ENCODE data around the gene LAMC1. TPM values are rescaled to one million over a fixed set of nuclear protein-coding genes. Genes with fewer than 3 reads are reported as not detected.

Gene LAMC1
- polyA plus RNA-seq, 2 donors: 7.0 to 17.6 TPM

DNA sequence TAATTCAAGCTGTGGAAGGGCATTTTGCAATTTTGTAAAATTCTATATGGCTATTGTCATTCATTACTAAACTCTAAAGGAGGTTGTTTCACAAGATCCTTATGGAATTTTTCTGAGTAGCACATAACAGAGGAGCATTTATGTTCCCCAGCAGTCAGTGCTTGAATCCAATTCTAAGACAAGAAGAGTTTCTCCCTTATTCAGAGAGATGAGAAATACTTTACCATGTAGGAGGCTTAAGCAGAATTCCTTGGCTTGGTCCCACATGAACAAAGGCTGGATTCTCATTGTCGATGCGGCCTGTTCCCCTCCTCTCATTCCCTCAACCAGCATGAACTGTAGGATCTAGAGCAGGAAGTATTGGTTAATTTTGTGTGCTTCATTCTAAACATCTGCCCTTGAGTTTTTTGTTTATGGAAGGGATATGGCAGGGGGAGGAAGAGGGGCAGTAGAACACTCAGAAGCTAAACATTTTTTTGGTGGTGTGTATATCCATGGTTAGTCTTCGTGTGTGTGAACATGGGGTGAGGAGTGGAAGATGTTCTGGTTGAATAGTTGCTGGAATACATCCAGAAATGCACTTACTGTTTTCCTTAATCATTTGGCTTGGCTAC, 74.3 kb downstream of the LAMC1 start:
- Histone ChIP-seq H3K9me3 (ENCODE audit: control insufficient read depth in 2 of 2, insufficient read depth in 1 of 2, low read depth in 1 of 2, low read length in 1 of 2) (no peaks in the 10 kb centered on the region), H3K4me3 (ENCODE audit: low read depth in 1 of 2, low read length in 2 of 2) (no peak overlapping the region), H3K27ac (ENCODE audit: low read depth in 2 of 2, low read length in 1 of 2) (peak overlapping the region in 1 of 2 donors; percentile 25), H3K36me3 (ENCODE audit: control insufficient read depth in 2 of 2, insufficient read depth in 2 of 2, low read length in 1 of 2) (no peaks in the 10 kb centered on the region), H3K4me1 (ENCODE audit: control insufficient read depth in 2 of 2, insufficient read depth in 2 of 2, low read length in 1 of 2) (peaks cover 0 to 2% of the 10 kb centered on the region in 2 donors), H3K27me3 (ENCODE audit: control insufficient read depth in 1 of 2, insufficient read depth in 2 of 2, low read length in 2 of 2) (no peaks in the 10 kb centered on the region)
- WGBS, 2 donors: 50 to 51% methylated on average over 3 of the region's 3 CpGs

DNA sequence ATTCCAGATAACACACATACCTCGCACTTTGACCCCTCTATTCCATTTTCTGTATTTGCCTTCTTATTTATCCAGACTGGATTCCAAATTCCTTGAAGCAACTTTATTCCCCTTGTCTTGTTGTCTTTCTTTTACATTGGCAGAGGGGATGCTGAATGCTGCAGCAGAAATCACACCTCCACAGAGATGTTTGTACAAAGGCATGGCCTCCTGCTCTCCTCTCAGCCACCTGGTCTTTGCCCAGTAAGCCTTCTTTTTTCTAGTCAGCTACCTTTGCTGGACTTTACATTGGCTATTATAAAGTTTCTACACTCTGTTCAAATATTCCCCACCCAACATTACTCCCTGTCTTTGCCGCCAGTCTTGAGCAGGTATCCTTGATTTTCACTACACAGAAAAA, 75.1 kb downstream of the LAMC1 start:
- Histone ChIP-seq H3K27me3 (ENCODE audit: control insufficient read depth in 1 of 2, insufficient read depth in 2 of 2, low read length in 2 of 2) (no peaks in the 10 kb centered on the region), H3K36me3 (ENCODE audit: control insufficient read depth in 2 of 2, insufficient read depth in 2 of 2, low read length in 1 of 2) (peaks cover under 1 to 3% of the 10 kb centered on the region in 2 donors), H3K27ac (ENCODE audit: low read depth in 2 of 2, low read length in 1 of 2) (no peak overlapping the region), H3K4me3 (ENCODE audit: low read depth in 1 of 2, low read length in 2 of 2) (no peak overlapping the region), H3K4me1 (ENCODE audit: control insufficient read depth in 2 of 2, insufficient read depth in 2 of 2, low read length in 1 of 2) (peaks cover 2 to 3% of the 10 kb centered on the region in 2 donors), H3K9me3 (ENCODE audit: control insufficient read depth in 2 of 2, insufficient read depth in 1 of 2, low read depth in 1 of 2, low read length in 1 of 2) (no peaks in the 10 kb centered on the region)
- 84 to 92% methylated on average over 2 of the region's 2 CpGs for WGBS, 2 donors

GRCh38 chr1:183100361-183100974, 77.2 kb downstream of the LAMC1 start:
- Histone ChIP-seq H3K27me3 (ENCODE audit: control insufficient read depth in 1 of 2, insufficient read depth in 2 of 2, low read length in 2 of 2) (no peaks in the 10 kb centered on the region), H3K27ac (ENCODE audit: low read depth in 2 of 2, low read length in 1 of 2) (no peak overlapping the region), H3K4me3 (ENCODE audit: low read depth in 1 of 2, low read length in 2 of 2) (no peak overlapping the region), H3K36me3 (ENCODE audit: control insufficient read depth in 2 of 2, insufficient read depth in 2 of 2, low read length in 1 of 2) (peaks cover 3 to 4% of the 10 kb centered on the region in 2 donors), H3K4me1 (ENCODE audit: control insufficient read depth in 2 of 2, insufficient read depth in 2 of 2, low read length in 1 of 2) (peaks cover 5% of the 10 kb centered on the region in 2 donors), H3K9me3 (ENCODE audit: control insufficient read depth in 2 of 2, insufficient read depth in 1 of 2, low read depth in 1 of 2, low read length in 1 of 2) (no peaks in the 10 kb centered on the region)
- WGBS, 2 donors: 81 to 97% methylated on average over 4 of the region's 4 CpGs

- peaks cover 3 to 4% of the 10 kb centered on the region in 2 donors for H3K36me3 ChIP-seq (ENCODE audit: control insufficient read depth in 2 of 2, insufficient read depth in 2 of 2, low read length in 1 of 2)
- peaks cover 5% of the 10 kb centered on the region in 2 donors for H3K4me1 ChIP-seq (ENCODE audit: control insufficient read depth in 2 of 2, insufficient read depth in 2 of 2, low read length in 1 of 2)
- H3K27ac ChIP-seq (ENCODE audit: low read depth in 2 of 2, low read length in 1 of 2): no peak overlapping the region
- H3K4me3 ChIP-seq (ENCODE audit: low read depth in 1 of 2, low read length in 2 of 2): no peak overlapping the region
- 80 to 87% methylated on average over 4 of the region's 4 CpGs for WGBS, 2 donors
- H3K9me3 ChIP-seq (ENCODE audit: control insufficient read depth in 2 of 2, insufficient read depth in 1 of 2, low read depth in 1 of 2, low read length in 1 of 2): no peaks in the 10 kb centered on the region
- H3K27me3 ChIP-seq (ENCODE audit: control insufficient read depth in 1 of 2, insufficient read depth in 2 of 2, low read length in 2 of 2): no peaks in the 10 kb centered on the region
Measured at GRCh38 chr1:183101081-183101480, 77.9 kb downstream of the LAMC1 start.

DNA sequence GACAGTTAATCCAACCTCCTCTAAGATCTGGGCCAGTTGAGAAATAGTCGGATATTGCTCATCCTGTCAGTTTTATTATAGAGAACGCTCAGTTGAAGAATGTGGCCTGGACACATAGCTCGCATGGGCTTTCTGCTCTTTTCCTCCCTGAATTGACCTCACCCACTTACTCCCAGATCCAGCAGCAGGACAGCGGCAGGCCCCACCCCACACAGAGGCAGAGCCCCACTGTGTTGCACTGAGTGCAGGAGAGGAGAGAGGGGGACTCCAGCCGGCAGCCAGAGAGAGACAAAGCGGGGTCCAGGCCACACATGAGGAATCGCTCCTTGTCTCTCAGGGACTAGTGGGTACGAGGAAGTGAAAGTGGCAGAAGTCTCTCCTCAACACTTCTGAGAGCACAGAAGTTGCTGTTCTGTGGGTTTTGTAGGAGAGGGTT, 78.6 kb downstream of the LAMC1 start:
- 63 to 72% methylated on average over 8 of the region's 8 CpGs for WGBS, 2 donors
- no peak overlapping the region for H3K27ac ChIP-seq (ENCODE audit: low read depth in 2 of 2, low read length in 1 of 2)
- peaks cover 3 to 4% of the 10 kb centered on the region in 2 donors for H3K36me3 ChIP-seq (ENCODE audit: control insufficient read depth in 2 of 2, insufficient read depth in 2 of 2, low read length in 1 of 2)
- peaks cover 5% of the 10 kb centered on the region in 2 donors for H3K4me1 ChIP-seq (ENCODE audit: control insufficient read depth in 2 of 2, insufficient read depth in 2 of 2, low read length in 1 of 2)
- H3K27me3 ChIP-seq (ENCODE audit: control insufficient read depth in 1 of 2, insufficient read depth in 2 of 2, low read length in 2 of 2): no peaks in the 10 kb centered on the region
- H3K4me3 ChIP-seq (ENCODE audit: low read depth in 1 of 2, low read length in 2 of 2): no peak overlapping the region
- H3K9me3 ChIP-seq (ENCODE audit: control insufficient read depth in 2 of 2, insufficient read depth in 1 of 2, low read depth in 1 of 2, low read length in 1 of 2): no peaks in the 10 kb centered on the region

GRCh38 chr1:183103147-183103546, 79.9 kb downstream of the LAMC1 start:
- 90% methylated on average over 11 of the region's 11 CpGs for WGBS, 2 donors
- peaks cover 3 to 4% of the 10 kb centered on the region in 2 donors for H3K36me3 ChIP-seq (ENCODE audit: control insufficient read depth in 2 of 2, insufficient read depth in 2 of 2, low read length in 1 of 2)
- H3K4me1 ChIP-seq (ENCODE audit: control insufficient read depth in 2 of 2, insufficient read depth in 2 of 2, low read length in 1 of 2): peaks cover 5% of the 10 kb centered on the region in 2 donors
- no peaks in the 10 kb centered on the region for H3K27me3 ChIP-seq (ENCODE audit: control insufficient read depth in 1 of 2, insufficient read depth in 2 of 2, low read length in 2 of 2)
- no peak overlapping the region for H3K4me3 ChIP-seq (ENCODE audit: low read depth in 1 of 2, low read length in 2 of 2)
- no peak overlapping the region for H3K27ac ChIP-seq (ENCODE audit: low read depth in 2 of 2, low read length in 1 of 2)
- no peaks in the 10 kb centered on the region for H3K9me3 ChIP-seq (ENCODE audit: control insufficient read depth in 2 of 2, insufficient read depth in 1 of 2, low read depth in 1 of 2, low read length in 1 of 2)

- no peak overlapping the region for H3K4me3 ChIP-seq (ENCODE audit: low read depth in 1 of 2, low read length in 2 of 2)
- no peak overlapping the region for H3K27ac ChIP-seq (ENCODE audit: low read depth in 2 of 2, low read length in 1 of 2)
- peaks cover 4% of the 10 kb centered on the region in 2 donors for H3K36me3 ChIP-seq (ENCODE audit: control insufficient read depth in 2 of 2, insufficient read depth in 2 of 2, low read length in 1 of 2)
- peaks cover 5% of the 10 kb centered on the region in 2 donors for H3K4me1 ChIP-seq (ENCODE audit: control insufficient read depth in 2 of 2, insufficient read depth in 2 of 2, low read length in 1 of 2)
- 73 to 75% methylated on average over 4 of the region's 4 CpGs for WGBS, 2 donors
- H3K27me3 ChIP-seq (ENCODE audit: control insufficient read depth in 1 of 2, insufficient read depth in 2 of 2, low read length in 2 of 2): no peaks in the 10 kb centered on the region
- H3K9me3 ChIP-seq (ENCODE audit: control insufficient read depth in 2 of 2, insufficient read depth in 1 of 2, low read depth in 1 of 2, low read length in 1 of 2): no peaks in the 10 kb centered on the region
Measured at GRCh38 chr1:183103577-183103976, 80.4 kb downstream of the LAMC1 start.

DNA sequence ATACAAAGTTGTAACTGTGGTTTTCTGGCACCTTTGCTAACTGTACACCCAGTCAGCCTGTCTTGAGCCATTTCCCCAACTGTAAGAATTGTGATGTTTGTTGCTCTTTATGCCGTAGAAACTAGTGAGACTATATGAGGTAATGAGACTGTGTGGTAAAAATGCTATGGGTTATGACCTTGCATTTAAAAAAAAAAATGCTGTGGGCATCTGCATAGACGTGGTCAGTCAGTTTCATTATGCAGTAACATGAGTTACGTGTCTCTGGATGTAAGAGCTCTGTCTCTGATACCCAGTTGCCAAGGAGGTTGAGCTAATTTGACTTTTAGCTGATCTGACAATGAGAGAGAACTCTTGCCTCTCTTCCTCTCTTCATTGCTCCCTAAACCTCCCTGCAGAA, 82.2 kb downstream of the LAMC1 start:
- peaks cover 5% of the 10 kb centered on the region in 2 donors for H3K4me1 ChIP-seq (ENCODE audit: control insufficient read depth in 2 of 2, insufficient read depth in 2 of 2, low read length in 1 of 2)
- H3K36me3 ChIP-seq (ENCODE audit: control insufficient read depth in 2 of 2, insufficient read depth in 2 of 2, low read length in 1 of 2): peaks cover 4% of the 10 kb centered on the region in 2 donors
- no peaks in the 10 kb centered on the region for H3K27me3 ChIP-seq (ENCODE audit: control insufficient read depth in 1 of 2, insufficient read depth in 2 of 2, low read length in 2 of 2)
- H3K4me3 ChIP-seq (ENCODE audit: low read depth in 1 of 2, low read length in 2 of 2): no peak overlapping the region
- H3K27ac ChIP-seq (ENCODE audit: low read depth in 2 of 2, low read length in 1 of 2): no peak overlapping the region
- no peaks in the 10 kb centered on the region for H3K9me3 ChIP-seq (ENCODE audit: control insufficient read depth in 2 of 2, insufficient read depth in 1 of 2, low read depth in 1 of 2, low read length in 1 of 2)
- WGBS, 2 donors: 62 to 68% methylated on average over 3 of the region's 3 CpGs

DNA sequence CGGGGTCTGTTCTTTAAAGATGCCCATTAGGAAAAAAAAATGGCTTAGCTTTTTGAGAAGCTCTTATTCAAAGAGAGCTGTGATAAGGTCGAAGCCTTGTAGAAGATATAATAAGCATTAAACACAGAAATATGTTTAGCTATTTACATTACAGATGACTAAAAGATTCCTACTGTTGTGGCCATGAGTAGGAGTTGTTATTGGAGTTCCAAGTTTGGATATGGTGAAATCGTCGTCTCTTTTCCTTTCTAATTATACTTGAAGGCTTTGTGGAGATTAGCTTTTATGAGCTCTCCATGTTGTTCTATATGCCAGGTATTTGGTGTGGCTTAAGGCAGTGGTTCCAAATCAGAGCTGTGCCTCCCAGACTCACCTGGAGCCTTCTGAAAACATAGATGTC, 82.9 kb downstream of the LAMC1 start:
- peaks cover 4% of the 10 kb centered on the region in 2 donors for H3K36me3 ChIP-seq (ENCODE audit: control insufficient read depth in 2 of 2, insufficient read depth in 2 of 2, low read length in 1 of 2)
- 52 to 63% methylated on average over 4 of the region's 4 CpGs for WGBS, 2 donors
- no peaks in the 10 kb centered on the region for H3K27me3 ChIP-seq (ENCODE audit: control insufficient read depth in 1 of 2, insufficient read depth in 2 of 2, low read length in 2 of 2)
- H3K4me1 ChIP-seq (ENCODE audit: control insufficient read depth in 2 of 2, insufficient read depth in 2 of 2, low read length in 1 of 2): peaks cover 5% of the 10 kb centered on the region in 2 donors
- H3K27ac ChIP-seq (ENCODE audit: low read depth in 2 of 2, low read length in 1 of 2): no peak overlapping the region
- H3K4me3 ChIP-seq (ENCODE audit: low read depth in 1 of 2, low read length in 2 of 2): no peak overlapping the region
- no peaks in the 10 kb centered on the region for H3K9me3 ChIP-seq (ENCODE audit: control insufficient read depth in 2 of 2, insufficient read depth in 1 of 2, low read depth in 1 of 2, low read length in 1 of 2)

DNA sequence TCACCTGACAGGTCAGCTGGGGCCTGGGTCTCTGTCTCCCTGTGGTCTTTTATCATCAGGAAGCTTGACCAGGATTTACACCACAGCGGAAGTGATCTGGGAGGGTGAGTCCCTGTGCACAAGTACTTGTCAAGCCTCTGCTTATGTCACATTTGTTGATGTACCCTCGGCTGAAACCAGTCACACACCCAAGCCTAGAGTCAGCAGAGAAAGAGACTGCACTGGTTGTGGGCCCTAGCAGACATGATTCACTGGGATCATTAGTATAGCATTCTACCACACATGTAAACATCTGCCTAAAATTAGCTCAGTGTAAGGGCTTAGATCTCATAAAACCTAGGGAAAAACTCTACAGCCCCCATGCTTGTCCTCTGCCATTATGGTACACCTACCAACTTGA, 83.5 kb downstream of the LAMC1 start:
- no peak overlapping the region for H3K4me3 ChIP-seq (ENCODE audit: low read depth in 1 of 2, low read length in 2 of 2)
- WGBS, 2 donors: 79 to 82% methylated on average over 2 of the region's 2 CpGs

More for the DNA sequence above, 83.5 kb downstream of the LAMC1 start:
- peaks cover 4% of the 10 kb centered on the region in 2 donors for H3K36me3 ChIP-seq (ENCODE audit: control insufficient read depth in 2 of 2, insufficient read depth in 2 of 2, low read length in 1 of 2)
- no peak overlapping the region for H3K27ac ChIP-seq (ENCODE audit: low read depth in 2 of 2, low read length in 1 of 2)
- H3K4me1 ChIP-seq (ENCODE audit: control insufficient read depth in 2 of 2, insufficient read depth in 2 of 2, low read length in 1 of 2): peaks cover 5% of the 10 kb centered on the region in 2 donors
- H3K9me3 ChIP-seq (ENCODE audit: control insufficient read depth in 2 of 2, insufficient read depth in 1 of 2, low read depth in 1 of 2, low read length in 1 of 2): no peaks in the 10 kb centered on the region
- H3K27me3 ChIP-seq (ENCODE audit: control insufficient read depth in 1 of 2, insufficient read depth in 2 of 2, low read length in 2 of 2): no peaks in the 10 kb centered on the region

Measured in esophagus (tissue), 2 donors.